Effector memory CD8-positive, alpha-beta T cell (primary cell): ENCODE data around the gene CKMT1A.
"Not testable (repeated sequence)": the region's sequence is repeated elsewhere in the genome, so short reads cannot be mapped to it uniquely, and the experiment has no call there.

ENCODE experiments used
- ATAC-seq: fragments of 150-1000 bp; cut with Tn5 transposase; replicated peaks from 2 replicates; pipeline ENCODE4 v1.10.0; 2021; ENCODE audit warnings: mild to moderate bottlenecking, moderate library complexity
- DNase-seq, 3 experiments: peaks; one replicate each; pipeline ENCODE4 v3.0.0; 2021
- H3K27ac Mint-ChIP-seq, 2 donors: one replicate each; pipeline ENCODE4 v1.8.0; 2022; ENCODE audit warnings: mild to moderate bottlenecking in 2 of 2, mixed read lengths in 2 of 2, moderate library complexity in 2 of 2
- H3K27me3 Mint-ChIP-seq, 2 donors: one replicate each; pipeline ENCODE4 v1.8.0; 2022; ENCODE audit warnings: mixed read lengths in 2 of 2
- H3K36me3 Mint-ChIP-seq: one replicate; pipeline ENCODE4 v1.8.0; 2022; ENCODE audit warnings: mild to moderate bottlenecking, moderate library complexity, mixed read lengths; ENCODE audit not compliant: insufficient read depth
- H3K4me1 Mint-ChIP-seq, 2 donors: one replicate each; pipeline ENCODE4 v1.8.0; 2022; ENCODE audit warnings: low read depth in 2 of 2, mixed read lengths in 2 of 2
- H3K4me3 Mint-ChIP-seq, 2 donors: one replicate each; pipeline ENCODE4 v1.8.0; 2022; ENCODE audit warnings: mild to moderate bottlenecking in 2 of 2, mixed read lengths in 2 of 2, moderate library complexity in 2 of 2
- H3K9me3 Mint-ChIP-seq, 2 donors: one replicate each; pipeline ENCODE4 v1.8.0; 2022; ENCODE audit warnings: mixed read lengths in 2 of 2
- total RNA-seq, 9 experiments: gene quantifications; one replicate each; lab custom pipeline; 2026; lab: John Stamatoyannopoulos, UW

The CKMT1A gene
- 0 to 0.07 (median 0) reads per million in 9 experiments for total RNA-seq

- H3K27ac Mint-ChIP-seq, result not testable (repeated sequence)
- H3K27me3 Mint-ChIP-seq, result peaks cover 19 to 27% of the 10 kb centered on the region in 2 donors
Measured at GRCh38 chr15:43693148-43694022, at the start of gene CKMT1A. Gene CKMT1A, plus strand, starts transcription at chr15:43693859. Its CDS starts 192 bp downstream, at chr15:43694051.

DNA sequence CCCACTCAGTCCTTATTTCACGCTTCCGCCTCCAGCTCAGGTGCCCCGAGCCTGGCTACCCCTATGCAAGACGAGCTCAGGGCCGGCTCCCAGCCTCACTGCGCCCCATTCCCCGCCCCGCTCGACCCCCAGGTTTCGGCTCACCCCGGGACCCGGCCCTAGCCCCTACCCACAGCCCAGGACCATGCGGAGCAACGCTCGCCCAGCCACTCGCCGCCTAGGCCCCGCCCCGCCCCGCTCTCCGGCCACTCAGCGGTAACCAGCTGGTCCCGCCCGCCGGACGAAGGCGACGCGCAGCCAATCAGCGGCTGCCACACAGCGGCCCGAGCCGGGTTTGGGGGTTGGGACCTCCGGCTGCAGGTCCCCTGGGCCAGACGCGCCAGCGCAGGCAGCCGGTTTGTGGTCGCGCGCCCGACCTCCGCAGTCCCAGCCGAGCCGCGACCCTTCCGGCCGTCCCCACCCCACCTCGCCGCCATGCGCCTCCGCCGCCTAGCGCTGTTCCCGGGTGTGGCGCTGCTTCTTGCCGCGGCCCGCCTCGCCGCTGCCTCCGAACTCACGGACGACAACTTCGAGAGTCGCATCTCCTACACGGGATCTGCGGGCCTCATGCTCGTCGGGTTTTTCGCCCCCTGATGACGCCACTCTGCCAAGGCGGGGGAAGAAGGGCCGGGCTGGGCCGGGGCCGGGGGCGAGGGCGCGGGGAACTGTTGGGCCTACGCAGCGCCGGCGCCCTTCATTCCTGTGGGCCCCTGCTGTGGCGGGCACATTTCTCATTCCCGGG, 44.8 kb upstream of the CKMT1A start, which contains the start of gene CATSPER2:
Gene CATSPER2 (minus strand): TSS at position 196 of the 781 bp plus-strand sequence. CDS start 783 bp downstream, outside the sequence.
- DNase-seq, result no peak
- ATAC-seq, result peak; percentile 53
- Mint-ChIP-seq H3K27me3 (no peaks in the 10 kb centered on the region), H3K27ac (no peak within 1 kb of the TSS), H3K36me3 (peaks cover 3% of the 10 kb centered on the region), H3K4me3 (no peak within 1 kb of the TSS), H3K9me3 (no peaks in the 10 kb centered on the region), H3K4me1 (no peaks in the 10 kb centered on the region)

More at GRCh38 chr15:43693148-43694022, at the start of gene CKMT1A:
- not testable (repeated sequence) for H3K4me1 Mint-ChIP-seq, H3K36me3 Mint-ChIP-seq, H3K4me3 Mint-ChIP-seq, H3K9me3 Mint-ChIP-seq, DNase-seq
- peak; percentile 21 for ATAC-seq

DNA sequence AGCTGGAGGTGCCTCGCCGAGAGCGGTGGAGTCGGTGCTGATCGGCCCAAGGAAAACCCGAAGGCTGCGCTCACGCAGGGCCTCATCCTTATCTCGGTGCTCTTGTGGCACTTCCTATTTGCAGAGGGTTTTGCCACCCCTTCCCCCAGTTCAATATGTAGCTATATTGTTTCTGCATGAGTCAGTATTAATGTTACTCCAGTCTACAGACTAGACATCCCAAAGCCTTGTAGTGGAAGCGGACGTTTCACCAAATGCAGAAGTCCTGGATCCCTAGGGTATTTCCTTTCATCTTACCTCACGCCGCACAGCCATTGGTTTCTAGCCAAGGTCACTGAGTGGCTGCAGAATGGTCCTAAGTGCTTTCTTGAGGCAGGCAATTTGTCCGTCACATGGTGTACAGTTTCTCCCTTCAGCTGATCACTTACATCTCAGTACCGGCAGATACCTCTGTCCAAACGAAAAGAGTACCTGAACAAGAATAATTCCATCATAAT, 44.2 kb upstream of the CKMT1A start:
- H3K4me3 Mint-ChIP-seq, DNase-seq, ATAC-seq, H3K27me3 Mint-ChIP-seq, H3K27ac Mint-ChIP-seq, H3K9me3 Mint-ChIP-seq, H3K36me3 Mint-ChIP-seq, H3K4me1 Mint-ChIP-seq: not testable (repeated sequence)

DNA sequence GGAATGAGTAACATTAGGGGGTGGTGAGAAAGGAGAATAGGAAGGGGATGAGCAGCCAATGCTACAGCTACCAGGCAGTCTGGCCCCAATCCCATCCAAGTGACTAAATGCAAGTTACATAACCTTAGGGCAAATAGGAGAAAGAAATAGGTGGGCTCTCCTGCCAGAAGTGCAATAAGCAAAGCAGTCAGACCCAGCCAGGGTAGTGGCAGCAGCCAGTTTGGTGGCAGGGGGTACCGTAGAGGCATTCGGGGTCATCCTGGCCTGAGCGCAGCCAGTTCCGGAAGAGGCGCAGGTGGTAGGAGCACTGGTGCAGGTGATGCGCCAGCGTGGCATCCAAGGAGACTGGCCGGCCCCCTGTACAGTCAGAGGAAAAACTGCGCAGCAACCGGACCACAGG, 33.9 kb upstream of the CKMT1A start:
- not testable (repeated sequence) for H3K27me3 Mint-ChIP-seq, H3K36me3 Mint-ChIP-seq, DNase-seq, H3K9me3 Mint-ChIP-seq, H3K27ac Mint-ChIP-seq, ATAC-seq, H3K4me1 Mint-ChIP-seq, H3K4me3 Mint-ChIP-seq

GRCh38 chr15:43662293-43662692, 31.4 kb upstream of the CKMT1A start:
- DNase-seq, H3K36me3 Mint-ChIP-seq, H3K27me3 Mint-ChIP-seq, H3K4me1 Mint-ChIP-seq, H3K4me3 Mint-ChIP-seq, ATAC-seq, H3K9me3 Mint-ChIP-seq, H3K27ac Mint-ChIP-seq: not testable (repeated sequence)

- H3K4me3 Mint-ChIP-seq, H3K4me1 Mint-ChIP-seq, DNase-seq, H3K27ac Mint-ChIP-seq, H3K27me3 Mint-ChIP-seq, H3K36me3 Mint-ChIP-seq, ATAC-seq, H3K9me3 Mint-ChIP-seq: not testable (repeated sequence)
Measured at GRCh38 chr15:43663333-43663732, 30.3 kb upstream of the CKMT1A start.

GRCh38 chr15:43666177-43666576, 27.5 kb upstream of the CKMT1A start:
- not testable (repeated sequence) for H3K27me3 Mint-ChIP-seq, H3K4me1 Mint-ChIP-seq, DNase-seq, H3K36me3 Mint-ChIP-seq, H3K4me3 Mint-ChIP-seq, H3K27ac Mint-ChIP-seq, H3K9me3 Mint-ChIP-seq, ATAC-seq

- H3K4me3 Mint-ChIP-seq, H3K9me3 Mint-ChIP-seq, H3K27ac Mint-ChIP-seq, DNase-seq, H3K4me1 Mint-ChIP-seq, H3K36me3 Mint-ChIP-seq, H3K27me3 Mint-ChIP-seq, ATAC-seq: not testable (repeated sequence)
Measured at GRCh38 chr15:43674175-43674574, 19.5 kb upstream of the CKMT1A start.

DNA sequence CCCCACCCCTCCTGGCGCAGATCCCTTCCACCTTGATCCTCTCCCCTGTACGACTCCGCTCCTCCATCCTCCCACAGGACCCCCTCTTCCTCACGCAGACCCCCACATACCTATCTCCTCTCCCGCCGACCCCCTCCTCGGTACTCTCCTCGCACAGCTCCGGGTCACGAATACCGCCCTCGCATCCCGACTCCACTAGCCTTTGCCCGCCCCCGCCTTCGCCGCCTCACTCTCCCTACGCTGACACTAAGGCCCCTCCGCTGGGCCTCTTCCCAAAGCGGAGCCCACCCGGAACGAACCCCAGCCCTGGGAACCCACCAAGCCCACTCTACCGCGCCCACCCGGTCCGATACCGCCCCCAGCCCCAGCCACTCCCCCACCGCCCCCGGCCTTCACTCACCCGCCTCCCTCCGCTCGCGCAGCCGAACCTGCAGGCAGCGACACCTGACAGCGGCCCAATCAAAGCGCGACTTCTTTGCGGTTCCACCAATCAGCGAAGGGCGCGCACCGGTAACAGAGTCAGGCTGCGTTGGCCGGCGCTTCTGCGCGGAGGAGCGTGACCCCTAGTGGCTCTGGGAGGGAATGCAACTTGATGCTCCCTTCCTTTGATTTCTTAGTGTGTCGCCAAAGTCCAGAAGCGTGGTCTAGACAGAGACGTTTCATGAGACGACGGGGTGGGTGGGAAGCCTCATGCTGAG, 3.9 kb upstream of the CKMT1A start:
- H3K9me3 Mint-ChIP-seq, H3K27ac Mint-ChIP-seq, H3K36me3 Mint-ChIP-seq, H3K27me3 Mint-ChIP-seq, H3K4me3 Mint-ChIP-seq, DNase-seq, H3K4me1 Mint-ChIP-seq: not testable (repeated sequence)
- peak; percentile 98 for ATAC-seq

DNA sequence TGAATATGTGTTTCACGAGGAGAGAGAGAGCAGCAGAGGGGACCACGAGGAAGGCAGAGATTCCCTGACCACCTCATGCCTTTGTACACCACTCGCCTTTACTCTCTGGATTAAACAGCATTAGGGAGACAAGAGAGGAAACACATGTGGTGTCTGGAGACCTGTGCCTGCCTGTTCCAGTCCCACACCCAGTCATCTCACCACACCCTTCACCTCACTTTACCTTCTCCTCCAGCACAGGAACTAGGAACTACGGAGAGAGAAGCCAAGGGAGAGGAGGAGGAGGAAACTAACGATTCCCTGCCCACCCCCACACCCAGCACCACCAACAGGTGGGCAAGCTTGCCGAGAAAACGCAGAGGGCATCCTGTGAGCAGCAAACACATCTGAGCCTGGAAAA, 980 bp upstream of the CKMT1A start:
- not testable (repeated sequence) for H3K4me1 Mint-ChIP-seq, H3K27ac Mint-ChIP-seq, H3K4me3 Mint-ChIP-seq, H3K9me3 Mint-ChIP-seq, ATAC-seq, DNase-seq, H3K36me3 Mint-ChIP-seq
- H3K27me3 Mint-ChIP-seq, result peaks cover 15 to 19% of the 10 kb centered on the region in 2 donors

GRCh38 chr15:43702174-43702573, 8.5 kb downstream of the CKMT1A start:
- Mint-ChIP-seq H3K4me3 (no peak overlapping the region), H3K9me3 (no peaks in the 10 kb centered on the region), H3K4me1 (no peaks in the 10 kb centered on the region), H3K36me3 (no peaks in the 10 kb centered on the region), H3K27me3 (peaks cover 27 to 59% of the 10 kb centered on the region in 2 donors), H3K27ac (no peak overlapping the region)
- ATAC-seq (no peak), DNase-seq (no peak)

- Mint-ChIP-seq H3K9me3 (no peaks in the 10 kb centered on the region), H3K36me3 (no peaks in the 10 kb centered on the region), H3K4me1 (no peaks in the 10 kb centered on the region), H3K27me3 (peaks cover 20 to 52% of the 10 kb centered on the region in 2 donors), H3K4me3 (no peak overlapping the region), H3K27ac (no peak overlapping the region)
- ATAC-seq (no peak), DNase-seq (no peak)
Measured at GRCh38 chr15:43702701-43703424, 9.2 kb downstream of the CKMT1A start.
